Epithelial cell of esophagus (primary cell): ENCODE data around the gene IGF1R.

Experiments
- DNase-seq: peaks from one replicate; pipeline ENCODE4 v3.0.0; 2010; ENCODE audit warnings: low read depth
- H3K4me3 ChIP-seq: 2 replicates; pipeline ENCODE4 v1.5.1; 2011; ENCODE audit warnings: mild to moderate bottlenecking, low read length, control low read depth
- CTCF ChIP-seq: IDR thresholded peaks from 2 replicates; pipeline ENCODE4 v1.5.1; 2011; ENCODE audit warnings: low read depth, mild to moderate bottlenecking, low read length, control low read depth, inconsistent platforms; ENCODE audit not compliant: insufficient read depth; ENCODE audit errors: missing control alignments

Gene IGF1R

DNA sequence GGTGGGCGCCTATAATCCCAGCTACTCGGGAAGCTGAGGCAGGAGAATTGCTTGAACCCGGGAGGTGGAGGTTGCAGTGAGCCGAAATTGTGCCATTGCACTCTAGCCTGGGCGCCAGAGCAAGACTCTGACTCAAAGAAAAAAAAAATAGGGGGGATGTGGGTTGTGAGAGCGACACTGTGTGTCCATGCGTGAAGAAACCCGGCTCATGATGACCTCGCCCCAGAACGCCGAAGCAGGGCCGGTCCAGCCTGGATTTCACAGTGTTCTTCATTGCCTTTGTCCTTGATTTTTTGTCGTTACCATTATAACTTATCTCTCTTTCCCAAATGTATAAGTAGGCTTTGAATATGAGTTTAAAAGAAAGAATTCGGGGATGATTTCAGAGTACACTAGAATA is 230.5 kb downstream of the IGF1R start:
- H3K4me3 ChIP-seq, result no peak overlapping the region
- TF ChIP-seq CTCF, result no peak
- no peak for DNase-seq

DNA sequence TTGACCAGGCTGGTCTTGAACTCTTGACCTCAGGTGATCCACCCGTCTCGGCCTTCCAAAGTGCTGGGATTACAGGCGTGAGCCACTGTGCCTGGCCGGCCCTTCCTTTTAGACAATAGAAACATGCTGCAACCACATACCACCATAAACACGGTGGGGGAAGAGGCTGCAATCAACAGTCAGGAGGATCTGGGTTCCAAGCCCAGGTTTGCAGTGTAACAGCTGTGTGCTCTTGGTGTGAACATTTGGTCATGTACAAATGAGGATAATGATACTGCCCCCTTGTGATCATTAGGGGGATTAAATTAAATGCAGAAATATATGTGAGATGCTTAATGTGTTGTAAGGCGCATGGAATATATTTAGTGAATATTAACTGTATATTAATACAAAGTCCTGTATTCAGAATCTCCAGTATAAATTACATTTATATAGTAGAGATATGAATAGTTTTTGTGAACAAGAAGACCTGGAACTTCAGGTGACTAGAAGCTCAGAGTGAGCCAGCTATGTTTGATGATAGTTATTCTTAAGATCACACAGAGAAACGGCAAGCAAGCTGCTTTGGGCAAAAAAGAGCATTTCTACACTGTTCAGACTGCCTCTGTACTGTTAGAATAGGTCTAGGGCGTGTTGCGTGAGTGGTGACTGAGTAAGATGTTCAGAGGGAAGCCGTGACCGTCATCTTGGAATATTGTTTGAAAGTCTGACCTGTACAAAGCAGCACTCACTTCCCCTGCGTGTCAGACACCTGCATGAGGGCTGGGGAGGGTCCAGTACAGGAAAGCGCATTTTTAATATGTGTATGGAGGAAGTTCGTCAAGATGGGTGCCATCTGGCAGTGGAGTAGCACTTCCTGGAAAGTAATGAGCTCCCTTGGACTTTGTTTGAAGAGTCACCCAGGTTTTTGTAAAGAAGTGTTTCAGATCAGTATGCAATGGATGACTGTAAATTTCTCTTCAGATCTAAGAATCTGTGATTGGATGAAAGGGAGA is 233.5 kb downstream of the IGF1R start:
- TF ChIP-seq CTCF, result peak; percentile 45
- peak; percentile 61 for DNase-seq
- H3K4me3 ChIP-seq, result no peak overlapping the region

GRCh38 chr15:98883478-98883877 is 235.1 kb downstream of the IGF1R start:
- no peak for DNase-seq
- no peak for TF ChIP-seq CTCF
- no peak overlapping the region for H3K4me3 ChIP-seq

- TF ChIP-seq CTCF, result no peak
- no peak for DNase-seq
- H3K4me3 ChIP-seq, result no peak overlapping the region
Measured at GRCh38 chr15:98884894-98885293, 236.6 kb downstream of the IGF1R start.

DNA sequence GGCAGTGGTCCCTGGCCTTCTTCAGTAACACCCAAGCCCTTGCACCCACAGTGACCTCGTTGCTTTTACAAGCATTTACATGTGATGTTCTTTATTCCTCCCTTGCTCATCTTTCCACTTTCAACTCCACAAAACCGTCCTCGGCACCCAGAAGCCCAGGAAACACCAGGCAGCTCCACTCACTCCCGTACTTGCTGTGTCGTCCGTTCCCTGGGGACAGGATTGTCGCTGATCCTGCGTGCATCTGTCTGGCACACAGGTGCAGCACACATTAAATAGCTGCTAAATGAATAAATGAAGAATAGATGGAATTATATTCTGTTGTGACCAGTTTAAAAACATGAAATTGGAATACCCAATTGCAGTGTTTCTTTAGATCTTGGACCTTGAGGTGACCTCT is 239.6 kb downstream of the IGF1R start:
- TF ChIP-seq CTCF, result no peak
- no peak for DNase-seq
- H3K4me3 ChIP-seq, result no peak overlapping the region

- no peak overlapping the region for H3K4me3 ChIP-seq
- TF ChIP-seq CTCF, result no peak
- DNase-seq, result peak; percentile 48
Measured at GRCh38 chr15:98888820-98889479, 240.6 kb downstream of the IGF1R start.
